A549 (cell line): ENCODE measurements around the gene PBXIP1. TPM values are rescaled to one million over a fixed set of nuclear protein-coding genes. Genes with fewer than 3 reads are reported as not detected.

Source experiments
- ATAC-seq, 2 experiments: fragments of 200-7000 bp in 1 of 2; fragments of >200 bp in 1 of 2; cut with Nextera tagmentation in 1 of 2; cut with Tn5 transposase in 1 of 2; 3 replicates each; pipeline versions ENCODE4 v1.8.0 to v1.9.1; 2018 to 2020; ENCODE audit warnings: mild to moderate bottlenecking in 1 of 2, moderate library complexity in 1 of 2
- CTCF ChIA-PET: fragments of 300-600 bp; sonication (Branson Sonifier 250); formaldehyde crosslinking; extraction: SDS; loops from one replicate; lab custom pipeline; 2021; ENCODE audit warnings: antibody characterized with exemption, inconsistent platforms; lab: Yijun Ruan, JAX
- POLR2A ChIA-PET: fragments of 350-600 bp; formaldehyde crosslinking; extraction: SDS; loops from one replicate; lab custom pipeline; 2021; ENCODE audit warnings: antibody characterized with exemption, inconsistent platforms; lab: Yijun Ruan, JAX
- DNase-seq, 2 experiments: peaks; one replicate each; pipeline versions ENCODE4 v3.0.0 to v3.0.0-alpha.2; 2011 to 2016; ENCODE audit warnings: low read depth in 1 of 2, low spot score in 1 of 2
- FAIRE-seq: peaks from 2 replicates; lab custom pipeline; 2011; peaks lifted over from hg19 to GRCh38; lab: Jason Lieb, UNC
- H3K27ac ChIP-seq, 2 experiments: fragments of >200 bp; sonication (Bioruptor Twin); formaldehyde crosslinking; 3 replicates each; pipeline ENCODE4 v1.5.1; 2016 to 2017
- H3K4me1 ChIP-seq: fragments of >200 bp; sonication (Bioruptor Twin); formaldehyde crosslinking; 3 replicates; pipeline ENCODE4 v1.6.1; 2016
- H3K4me2 ChIP-seq: fragments of >200 bp; sonication (Bioruptor Twin); formaldehyde crosslinking; 3 replicates; pipeline ENCODE4 v1.6.1; 2016
- H3K4me3 ChIP-seq: fragments of >200 bp; sonication (Bioruptor Twin); formaldehyde crosslinking; 3 replicates; pipeline ENCODE4 v1.5.1; 2016
- H3K9me3 ChIP-seq: fragments of >200 bp; sonication (Bioruptor Twin); formaldehyde crosslinking; 3 replicates; pipeline ENCODE4 v1.6.1; 2016
- CBX2 ChIP-seq: fragments of 200-600 bp; sonication (generic); IDR thresholded peaks from 2 replicates; pipeline ENCODE4 v1.6.1; 2016; ENCODE audit warnings: low read depth, mild to moderate bottlenecking, borderline replicate concordance
- CEBPB ChIP-seq, 2 experiments: fragments of >200 bp in 1 of 2; sonication (Bioruptor Twin) in 1 of 2; formaldehyde crosslinking in 1 of 2; IDR thresholded peaks; 2 replicates each; pipeline ENCODE4 v1.6.1; 2012 to 2016
- EP300 ChIP-seq, 2 experiments: fragments of >200 bp; sonication (Bioruptor Twin); formaldehyde crosslinking; IDR thresholded peaks; 2 replicates in 1 of 2; 3 replicates in 1 of 2; pipeline ENCODE4 v1.6.1; 2016 to 2017
- FOSB ChIP-seq: fragments of 250-450 bp; sonication (Bioruptor Pico); IDR thresholded peaks from 2 replicates; pipeline ENCODE4 v1.5.0; 2020; ENCODE audit warnings: mild to moderate bottlenecking, moderate library complexity
- HDAC2 ChIP-seq: fragments of 200-600 bp; sonication (generic); IDR thresholded peaks from 2 replicates; pipeline ENCODE4 v1.6.1; 2016
- HOXA7 ChIP-seq: fragments of 250-450 bp; sonication (Bioruptor Pico); IDR thresholded peaks from 2 replicates; pipeline ENCODE4 v1.5.0; 2020; ENCODE audit warnings: mild to moderate bottlenecking, moderate library complexity
- JUN ChIP-seq, 2 experiments: fragments of >200 bp; sonication (Bioruptor Twin); formaldehyde crosslinking; IDR thresholded peaks; 2 replicates in 1 of 2; 3 replicates in 1 of 2; pipeline ENCODE4 v1.6.1; 2016 to 2017
- KDM1A ChIP-seq: fragments of 200-600 bp; sonication (generic); IDR thresholded peaks from 2 replicates; pipeline ENCODE4 v1.6.1; 2016; ENCODE audit warnings: low read depth, mild to moderate bottlenecking
- MAZ ChIP-seq: fragments of 150-350 bp; IDR thresholded peaks from 2 replicates; pipeline ENCODE4 v1.6.1; 2014; ENCODE audit warnings: antibody characterized with exemption, low read depth, low read length, borderline replicate concordance
- NFE2L2 ChIP-seq: fragments of 150-350 bp; conservative IDR thresholded peaks from 2 replicates; pipeline ENCODE4 v1.6.1; 2014; ENCODE audit warnings: low read length
- NR3C1 ChIP-seq: fragments of >200 bp; sonication (Bioruptor Twin); formaldehyde crosslinking; IDR thresholded peaks from 3 replicates; pipeline ENCODE4 v1.6.1; 2017
- RAD21 ChIP-seq, 2 experiments: fragments of >200 bp in 1 of 2; sonication (Bioruptor Twin) in 1 of 2; formaldehyde crosslinking in 1 of 2; IDR thresholded peaks in 1 of 2; conservative IDR thresholded peaks in 1 of 2; 2 replicates in 1 of 2; 3 replicates in 1 of 2; pipeline ENCODE4 v1.6.1; 2012 to 2018; ENCODE audit warnings: inconsistent platforms in 1 of 2
- RARB ChIP-seq: fragments of 250-450 bp; sonication (Bioruptor Pico); IDR thresholded peaks from 2 replicates; pipeline ENCODE4 v1.8.0; 2021; ENCODE audit warnings: mild to moderate bottlenecking, moderate library complexity
- ZSCAN20 ChIP-seq: fragments of 250-450 bp; sonication (Bioruptor Pico); IDR thresholded peaks from 2 replicates; pipeline ENCODE4 v1.8.0; 2022; ENCODE audit warnings: mild to moderate bottlenecking, moderate library complexity
- WGBS: methylation state at CpG from one replicate; pipeline ENCODE4 v1.1.6; 2017; ENCODE audit errors: missing lambda C conversion rate; 5-methylcytosine and 5-hydroxymethylcytosine counted together
- polyA plus RNA-seq, 4 experiments: library from polyadenylated mRNA; depleted of rRNA in 3 of 4; stranded (reverse); fragments of >200 nt; fragmentation: RNase III in 1 of 4; extraction: RNeasy Plus Mini Kit Qiagen cat#74134 plus additional on column Dnase treatment in 1 of 4; gene quantifications; 2 replicates in 3 of 4; 3 replicates in 1 of 4; pipeline ENCODE4 v1.2.3, GENCODE V29; 2011 to 2017
- TF ChIP-seq, protein P1 (sequence below): fragments of 150-350 bp; IDR thresholded peaks from 2 replicates; pipeline ENCODE4 v1.6.1; 2014; ENCODE audit warnings: low read depth, mild to moderate bottlenecking, low read length
- TF ChIP-seq, protein P2 (sequence below): IDR thresholded peaks from 2 replicates; pipeline ENCODE4 v1.6.1; 2012
- TF ChIP-seq, protein P3 (sequence below): IDR thresholded peaks from 2 replicates; pipeline ENCODE4 v1.6.1; 2012

PBXIP1 gene
- polyA plus RNA-seq, 2 of the 4 experiments (the other 2 are of a cell fraction) = 15.0 to 20.8 TPM

DNA sequence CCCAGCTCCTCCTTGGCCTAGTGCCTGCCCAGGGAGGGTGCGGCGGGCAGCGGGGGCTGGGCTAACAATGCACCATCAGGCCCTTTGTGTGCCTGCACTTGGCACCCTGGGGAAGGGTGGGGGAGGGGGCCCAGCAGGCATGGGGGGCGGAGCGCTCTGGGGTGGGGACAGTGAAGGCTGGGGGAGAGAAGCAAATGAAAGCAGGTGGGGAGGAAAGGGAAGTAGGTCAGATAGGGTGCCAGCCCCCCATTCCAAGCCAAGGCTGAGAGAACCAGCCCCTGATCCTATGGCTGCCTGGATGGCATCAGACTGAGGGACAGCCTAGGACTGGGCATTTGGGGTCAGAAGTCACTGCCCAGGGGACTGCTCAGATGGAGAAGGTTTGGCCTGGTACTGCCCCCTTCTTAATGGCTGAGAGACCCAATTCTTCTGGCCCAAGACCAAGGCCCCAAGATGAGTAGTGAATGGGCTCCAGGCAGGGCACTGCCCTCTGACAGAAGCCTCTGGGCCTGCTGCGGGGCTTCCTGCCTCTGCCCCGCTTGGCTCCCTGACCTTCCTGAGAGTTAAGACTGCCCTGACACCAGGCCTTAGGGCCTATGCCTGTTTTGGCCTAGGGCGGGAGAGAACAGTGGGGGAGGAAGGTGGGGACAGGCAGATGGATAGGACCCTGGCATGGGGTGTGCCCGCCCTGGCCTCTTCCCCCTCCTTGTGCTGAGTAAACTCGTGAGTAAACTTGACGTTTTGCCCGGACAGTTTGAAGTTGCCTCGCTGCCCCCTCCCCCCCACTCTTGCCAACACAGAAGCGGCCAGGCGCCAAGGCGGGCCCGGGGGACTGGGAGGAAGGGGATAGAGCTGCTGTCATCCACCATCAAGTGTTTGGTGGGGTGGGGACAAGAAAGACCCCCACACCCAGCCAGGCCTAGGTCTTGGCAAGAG lies 49.4 kb upstream of the PBXIP1 start:
- FAIRE-seq = no peak
- POLR2A ChIA-PET = interaction anchor here (0.8 to 3.1 kb wide), 4 partner anchors 11 to 80 kb away, joined by 3 to 14 read pairs (median 8); partner anchors contain the start of gene SHC1
- Histone ChIP-seq H3K27ac (peak overlapping the region; percentile 98 to 100), H3K9me3 (no peaks in the 10 kb centered on the region), H3K4me2 (peak overlapping the region; percentile 88), H3K4me1 (peaks cover 61% of the 10 kb centered on the region), H3K4me3 (peak overlapping the region; percentile 80)
- TF ChIP-seq, protein P1, sequence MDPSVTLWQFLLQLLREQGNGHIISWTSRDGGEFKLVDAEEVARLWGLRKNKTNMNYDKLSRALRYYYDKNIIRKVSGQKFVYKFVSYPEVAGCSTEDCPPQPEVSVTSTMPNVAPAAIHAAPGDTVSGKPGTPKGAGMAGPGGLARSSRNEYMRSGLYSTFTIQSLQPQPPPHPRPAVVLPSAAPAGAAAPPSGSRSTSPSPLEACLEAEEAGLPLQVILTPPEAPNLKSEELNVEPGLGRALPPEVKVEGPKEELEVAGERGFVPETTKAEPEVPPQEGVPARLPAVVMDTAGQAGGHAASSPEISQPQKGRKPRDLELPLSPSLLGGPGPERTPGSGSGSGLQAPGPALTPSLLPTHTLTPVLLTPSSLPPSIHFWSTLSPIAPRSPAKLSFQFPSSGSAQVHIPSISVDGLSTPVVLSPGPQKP = no peak
- peak in 1 of 2 experiments; percentile 39; a peak in 1 of 5 replicates for TF ChIP-seq EP300 (IDR thresholded peaks at IDR 0.05)
- TF ChIP-seq, protein P2, sequence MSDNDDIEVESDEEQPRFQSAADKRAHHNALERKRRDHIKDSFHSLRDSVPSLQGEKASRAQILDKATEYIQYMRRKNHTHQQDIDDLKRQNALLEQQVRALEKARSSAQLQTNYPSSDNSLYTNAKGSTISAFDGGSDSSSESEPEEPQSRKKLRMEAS = peak; percentile 67
- peak in 1 of 2 experiments; percentile 43; a peak in 2 of 5 replicates for TF ChIP-seq JUN (IDR thresholded peaks at IDR 0.05)
- TF ChIP-seq NFE2L2 = no peak
- TF ChIP-seq HDAC2 = no peak
- DNase-seq = peak in 1 of 2 experiments; percentile 79
- WGBS = 0% methylated on average over 8 of the region's 17 CpGs
- CTCF ChIA-PET = interaction anchor here (1.9 kb wide), 1 partner anchor 86 kb away, joined by 4 read pairs; no protein-coding TSS in a partner anchor
- ATAC-seq = peak in 1 of 2 experiments; percentile 1; a peak in 2 of 6 replicates

- no peak for ATAC-seq
- POLR2A ChIA-PET = interaction anchor here (1.3 to 3.1 kb wide), 6 partner anchors 12 to 80 kb away, joined by 3 to 14 read pairs (median 4); partner anchors contain the start of genes ADAM15 and SHC1
- no peak for DNase-seq
- WGBS = 9% methylated on average over 5 of the region's 5 CpGs
- no peak for FAIRE-seq
- H3K27ac ChIP-seq = peak overlapping the region; percentile 98 to 100
- no peak for TF ChIP-seq FOSB
- no peak for TF ChIP-seq ZSCAN20 (CRISPR knock-in tag)
- TF ChIP-seq NR3C1 = no peak
- TF ChIP-seq, protein P1 = no peak
- no peak for TF ChIP-seq NFE2L2
- TF ChIP-seq KDM1A = no peak
- TF ChIP-seq CEBPB (IDR thresholded peaks at IDR 0.05) = no peak
- TF ChIP-seq RARB = no peak
- TF ChIP-seq RAD21 (conservative IDR thresholded peaks at IDR 0.05 in 1 of 2, IDR thresholded peaks at IDR 0.05 in 1 of 2) = no peak
- no peak for TF ChIP-seq CBX2
- TF ChIP-seq, protein P3, sequence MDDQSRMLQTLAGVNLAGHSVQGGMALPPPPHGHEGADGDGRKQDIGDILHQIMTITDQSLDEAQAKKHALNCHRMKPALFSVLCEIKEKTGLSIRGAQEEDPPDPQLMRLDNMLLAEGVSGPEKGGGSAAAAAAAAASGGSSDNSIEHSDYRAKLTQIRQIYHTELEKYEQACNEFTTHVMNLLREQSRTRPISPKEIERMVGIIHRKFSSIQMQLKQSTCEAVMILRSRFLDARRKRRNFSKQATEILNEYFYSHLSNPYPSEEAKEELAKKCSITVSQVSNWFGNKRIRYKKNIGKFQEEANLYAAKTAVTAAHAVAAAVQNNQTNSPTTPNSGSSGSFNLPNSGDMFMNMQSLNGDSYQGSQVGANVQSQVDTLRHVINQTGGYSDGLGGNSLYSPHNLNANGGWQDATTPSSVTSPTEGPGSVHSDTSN = no peak
- TF ChIP-seq HDAC2 = no peak
- TF ChIP-seq MAZ = no peak
- TF ChIP-seq, protein P2 = no peak
- no peak for TF ChIP-seq HOXA7 (CRISPR knock-in tag)
- TF ChIP-seq, all 56 proteins: peak for 0
- Histone ChIP-seq H3K4me1 (peaks cover 60% of the 10 kb centered on the region), H3K4me3 (peak overlapping the region; percentile 80), H3K9me3 (no peaks in the 10 kb centered on the region), H3K4me2 (peak overlapping the region; percentile 88)
- CTCF ChIA-PET = no interaction called here
Measured at GRCh38 chr1:155004352-155005075, 48.6 kb upstream of the PBXIP1 start.
